SW480 (cell line): ENCODE data around the gene CHMP6.

Source experiments
- DNase-seq: peaks from one replicate; pipeline ENCODE4 v3.0.0-alpha.2; 2016; ENCODE audit warnings: low spot score

Gene CHMP6

DNA sequence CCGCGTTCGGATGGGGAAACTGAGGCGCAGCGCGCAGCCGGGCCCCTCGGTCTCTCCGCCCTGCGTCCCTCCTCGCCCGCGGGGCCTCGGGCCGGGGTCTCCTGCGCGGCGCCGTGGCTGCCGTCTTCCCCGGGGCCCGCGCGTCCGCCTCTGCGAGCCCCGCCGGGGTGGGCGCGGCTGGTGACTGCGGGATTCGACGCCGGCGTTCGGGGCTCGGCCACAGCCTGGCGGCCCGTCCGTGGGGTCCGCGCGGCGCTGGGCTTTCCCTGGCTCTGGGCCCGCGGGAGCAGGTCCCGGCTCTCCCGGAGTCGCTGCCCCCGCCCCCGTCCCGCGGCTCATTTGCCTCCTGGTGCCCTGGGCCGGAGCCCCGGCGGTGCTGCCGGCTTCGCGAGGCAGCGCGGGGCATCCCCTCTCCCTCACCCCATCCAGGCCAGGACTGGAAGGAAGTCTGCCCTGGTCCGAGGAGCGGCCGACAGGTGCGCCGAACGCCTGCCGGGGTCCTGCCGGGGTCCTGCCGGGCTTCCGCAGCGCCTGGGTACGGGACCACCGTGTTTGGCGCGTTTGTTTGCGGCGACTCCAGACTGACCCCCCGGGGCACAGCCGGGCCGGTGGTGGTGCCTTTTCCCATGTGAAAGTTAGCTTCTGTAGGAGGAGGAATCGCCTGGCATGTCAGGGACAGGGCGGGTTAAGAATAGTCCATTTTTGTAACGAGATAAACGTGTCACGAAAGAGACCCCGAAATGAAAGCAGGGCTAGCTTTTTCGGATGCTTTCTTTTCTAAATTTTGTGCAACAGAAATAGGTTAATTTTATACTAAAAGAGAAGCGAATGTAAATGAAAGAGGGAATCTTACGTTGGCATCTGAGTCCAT is 671 bp downstream of the CHMP6 start:
- no peak for DNase-seq

DNA sequence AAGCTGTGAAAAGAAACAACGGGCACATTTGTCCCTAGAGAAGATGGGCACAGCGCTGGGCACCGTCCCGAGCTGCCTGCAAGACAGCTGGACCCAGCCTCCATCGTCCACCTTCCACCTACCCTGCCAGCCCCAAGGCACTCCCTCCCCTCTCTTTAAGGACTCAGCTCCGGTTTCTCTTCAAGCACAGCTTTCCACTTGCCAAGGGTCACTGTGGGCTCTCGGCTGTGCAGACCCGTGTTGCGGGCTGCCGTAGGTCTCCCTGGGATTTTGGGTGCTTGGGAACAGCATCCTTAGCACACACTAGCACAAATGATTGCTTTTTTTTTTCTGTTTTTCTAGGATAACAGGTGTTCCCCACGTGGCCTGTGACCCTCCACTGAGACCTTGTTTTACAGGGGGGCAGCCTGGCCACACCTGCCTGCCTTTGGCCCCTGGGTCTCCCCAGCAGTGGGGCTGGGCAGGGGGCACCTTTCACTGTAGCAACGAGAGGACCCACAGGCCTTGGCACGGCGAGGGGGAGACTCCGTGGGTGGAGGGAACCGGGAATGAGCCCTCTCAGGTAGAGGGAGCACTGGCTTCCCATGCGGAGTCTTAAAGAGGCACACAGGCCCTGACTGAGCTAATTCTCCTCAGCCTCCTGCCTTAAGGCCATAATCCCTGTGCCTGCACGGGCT is 1.4 kb downstream of the CHMP6 start:
- no peak for DNase-seq

DNA sequence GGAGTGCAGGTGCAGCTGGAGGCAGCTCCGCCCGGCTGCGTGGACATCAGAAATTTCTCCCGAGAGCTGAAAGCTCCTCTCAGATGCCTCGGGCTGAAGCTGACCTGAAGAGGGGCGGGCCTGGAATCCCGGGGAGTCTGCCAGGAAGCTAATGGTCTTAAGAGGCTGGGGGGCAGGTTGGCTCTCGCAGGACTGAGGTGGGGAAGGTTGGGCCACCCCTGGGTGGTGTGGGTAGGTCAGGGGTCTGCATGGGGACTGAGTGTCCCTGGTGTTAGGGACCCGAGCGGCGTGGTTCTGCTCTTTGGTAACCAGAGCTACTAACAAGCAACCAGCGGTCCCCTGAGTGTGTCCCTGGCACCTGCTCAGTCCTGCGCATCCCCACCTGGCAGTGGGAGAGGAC is 3.5 kb downstream of the CHMP6 start:
- no peak for DNase-seq

DNA sequence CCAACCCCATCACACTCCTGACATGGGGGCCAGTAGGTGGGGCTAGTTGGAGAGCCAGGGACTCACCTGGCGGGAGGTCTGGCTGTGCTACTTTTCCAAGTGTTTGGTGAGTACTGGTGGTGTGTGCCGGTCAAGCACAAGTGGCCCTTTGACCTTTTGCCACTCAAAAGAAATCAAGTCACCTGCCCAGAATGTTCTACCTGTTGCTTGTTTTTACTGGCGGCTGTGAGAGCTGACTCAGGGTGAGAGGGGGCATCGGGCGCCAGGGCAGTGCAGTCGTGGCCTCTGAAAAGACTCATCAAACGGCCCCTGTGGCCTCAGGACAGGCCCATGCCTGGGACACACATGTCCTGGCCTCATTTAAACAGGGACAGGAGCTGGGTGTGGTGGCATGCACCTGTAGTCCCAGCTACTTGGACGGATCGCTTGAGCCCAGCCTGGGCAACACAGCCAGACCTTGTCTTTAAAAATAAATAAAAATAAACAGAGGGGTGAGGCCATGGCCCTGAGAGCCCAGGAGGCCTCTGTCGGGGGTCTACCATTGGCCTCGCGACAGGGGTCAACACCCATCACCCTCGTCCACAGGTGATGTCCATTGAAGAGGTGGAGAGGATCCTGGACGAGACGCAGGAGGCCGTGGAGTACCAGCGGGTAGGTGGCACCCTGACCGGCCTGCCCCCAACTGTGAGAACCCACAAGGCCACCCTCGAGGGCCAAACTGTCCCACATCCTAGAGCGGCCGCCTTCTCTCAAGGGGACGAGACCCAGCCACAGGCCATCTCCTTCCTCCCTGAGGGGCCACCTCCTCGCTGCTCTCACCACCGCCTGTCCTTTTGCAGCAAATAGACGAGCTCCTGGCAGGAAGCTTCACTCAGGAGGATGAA is 5.0 kb downstream of the CHMP6 start:
- DNase-seq = no peak

DNA sequence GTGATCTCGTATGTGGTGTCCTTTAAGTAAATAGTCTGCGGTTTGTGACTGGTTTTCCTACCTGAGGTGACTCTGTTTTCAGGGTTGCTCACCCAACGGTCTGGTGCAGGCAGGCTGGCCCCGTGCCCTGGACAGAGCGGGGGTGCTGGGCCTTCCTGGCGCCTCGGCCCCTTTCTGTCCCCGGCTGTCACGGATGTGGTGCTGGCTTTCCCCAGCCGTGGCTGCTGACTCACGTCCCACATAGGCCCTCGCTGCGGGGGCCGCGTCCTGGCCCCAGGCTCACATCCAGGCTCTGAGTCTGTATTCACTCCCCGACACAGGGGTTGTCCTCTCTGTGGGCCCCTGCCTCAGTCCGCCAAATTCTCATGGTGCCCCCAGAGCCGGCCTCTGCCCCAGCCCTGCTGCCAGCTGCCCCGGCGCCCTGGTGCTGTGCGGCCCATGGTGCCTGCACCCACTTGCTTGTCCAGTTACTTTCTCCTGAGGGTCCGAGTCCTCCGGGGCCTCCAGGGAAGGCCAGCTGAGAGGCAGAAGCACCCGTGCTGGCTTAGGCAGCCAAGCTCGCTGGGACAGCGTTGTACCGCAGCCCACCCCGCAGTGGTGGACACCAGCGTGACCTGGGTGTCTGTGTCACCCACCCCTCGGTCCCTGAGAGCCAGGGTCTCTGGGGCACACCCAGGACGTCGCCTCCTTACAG is 5.9 kb downstream of the CHMP6 start:
- no peak for DNase-seq

DNA sequence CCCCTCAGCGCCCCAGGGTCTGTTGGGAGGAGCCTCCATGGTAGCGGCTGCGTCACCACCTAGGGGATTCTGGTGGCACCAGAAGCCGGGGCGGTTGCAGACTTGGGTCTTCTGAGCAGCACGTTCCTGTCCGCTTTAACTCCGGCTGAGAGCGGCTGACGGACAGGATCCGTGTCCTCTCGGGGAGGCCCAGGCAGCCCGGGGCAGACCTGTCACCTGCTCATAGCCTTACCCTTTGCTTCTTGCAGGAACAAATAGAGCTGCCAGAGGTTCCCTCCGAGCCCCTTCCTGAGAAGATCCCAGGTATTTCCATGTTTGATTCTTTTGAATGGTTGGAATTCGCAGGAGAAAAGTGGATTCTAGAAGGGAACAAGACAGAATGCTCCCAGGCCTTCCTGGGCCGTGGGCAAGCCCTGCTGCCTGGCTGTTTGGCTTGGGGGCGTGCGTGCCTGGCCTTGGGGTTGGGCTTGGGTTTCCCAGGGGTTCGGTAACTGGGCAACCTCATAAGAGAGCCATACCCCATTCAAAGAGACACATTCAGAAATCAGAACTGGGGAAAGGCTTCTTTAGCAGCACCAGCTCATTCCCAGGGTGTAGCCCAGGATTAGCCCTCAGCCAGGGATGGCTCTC is 6.6 kb downstream of the CHMP6 start:
- DNase-seq = no peak

DNA sequence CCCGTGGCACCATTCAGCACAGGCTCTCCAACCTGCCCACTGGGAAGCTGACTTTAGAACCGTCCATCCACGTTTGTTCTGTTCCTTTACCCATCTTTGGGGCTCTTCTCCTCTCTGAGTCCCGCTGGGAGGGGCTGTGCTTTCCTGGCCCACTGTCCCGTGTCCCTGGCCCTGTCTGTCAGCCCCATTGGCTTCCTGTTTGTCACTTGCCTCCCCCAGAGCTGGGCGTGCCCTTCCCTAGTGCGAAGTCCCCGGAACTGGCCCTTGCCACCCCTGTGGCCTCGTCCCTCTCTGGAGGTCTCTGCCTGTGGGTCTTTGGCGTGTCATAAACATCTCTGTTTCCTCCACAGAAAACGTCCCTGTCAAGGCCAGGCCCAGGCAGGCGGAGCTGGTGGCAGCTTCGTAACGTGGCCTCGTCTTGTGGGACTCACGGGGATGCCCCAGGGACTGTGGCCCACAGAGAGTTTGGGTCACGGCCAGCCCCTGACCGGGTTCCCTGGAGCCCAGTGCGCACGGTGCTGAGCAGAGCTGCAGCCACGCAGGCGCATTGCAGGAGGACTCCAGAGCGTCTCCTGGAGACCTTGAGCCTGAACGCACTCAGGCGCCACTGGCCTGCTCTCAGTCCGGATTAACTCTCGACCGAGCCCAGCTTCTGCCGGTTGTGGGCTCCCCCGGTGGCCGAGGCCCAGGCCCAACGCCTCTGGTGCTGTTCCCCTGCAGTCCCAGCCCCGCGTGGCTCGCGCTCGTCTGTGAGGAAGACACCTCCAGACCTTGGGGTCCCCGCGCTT is 7.3 kb downstream of the CHMP6 start:
- DNase-seq = no peak

DNA sequence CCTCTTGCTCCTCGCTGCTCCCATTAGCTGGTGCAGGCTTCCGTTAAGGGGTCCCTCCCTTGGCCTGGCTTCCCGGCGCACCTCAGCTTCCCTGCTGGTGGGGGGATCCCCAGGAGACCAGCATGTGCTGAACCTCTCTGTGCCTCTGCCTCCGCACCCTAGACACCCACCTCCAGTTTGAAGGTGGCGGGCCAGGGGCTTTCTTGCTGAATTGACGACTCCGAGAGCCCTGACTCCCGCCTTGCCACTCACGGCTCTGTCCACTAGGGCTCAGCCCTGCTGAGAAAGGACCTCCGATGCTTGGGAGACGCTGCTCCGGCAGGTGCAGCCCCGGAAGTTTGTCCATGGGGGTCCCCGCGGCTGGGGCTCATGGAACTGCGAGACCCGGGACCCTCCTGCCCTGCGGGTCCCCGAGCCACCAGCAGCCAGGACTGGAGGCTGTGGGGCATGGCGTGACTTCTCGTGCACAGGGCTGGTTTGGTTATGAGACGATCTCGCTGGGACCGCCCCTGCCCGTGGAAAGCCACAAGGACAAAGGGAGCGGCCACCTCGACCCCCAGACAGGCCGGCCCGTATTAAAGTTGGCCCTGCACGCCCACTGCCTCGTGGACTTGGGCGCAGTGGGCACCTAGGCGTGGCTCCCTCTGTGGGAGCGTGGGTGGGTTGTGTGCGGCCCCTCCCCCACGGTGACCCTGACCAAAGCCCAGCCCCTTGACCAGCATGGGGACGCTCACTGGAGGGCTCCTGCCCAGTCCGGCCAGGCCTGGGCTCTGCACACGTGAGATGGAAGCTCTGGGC is 8.1 kb downstream of the CHMP6 start:
- no peak for DNase-seq

DNA sequence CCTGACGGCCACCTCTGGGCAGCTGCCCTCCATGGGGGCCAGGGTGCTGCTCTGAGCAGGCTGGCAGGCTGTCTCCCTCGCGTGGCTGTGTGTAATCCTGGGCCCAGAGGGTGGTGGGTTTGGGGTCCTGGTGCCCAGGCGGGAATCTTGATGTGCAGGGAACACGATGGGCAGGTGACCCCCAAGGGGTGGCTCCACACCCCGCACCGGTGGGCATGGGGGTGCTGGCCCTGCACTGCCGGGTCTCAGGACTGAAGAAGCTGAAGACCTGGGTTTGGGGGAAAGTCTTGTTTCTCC is 8.6 kb downstream of the CHMP6 start:
- no peak for DNase-seq

DNA sequence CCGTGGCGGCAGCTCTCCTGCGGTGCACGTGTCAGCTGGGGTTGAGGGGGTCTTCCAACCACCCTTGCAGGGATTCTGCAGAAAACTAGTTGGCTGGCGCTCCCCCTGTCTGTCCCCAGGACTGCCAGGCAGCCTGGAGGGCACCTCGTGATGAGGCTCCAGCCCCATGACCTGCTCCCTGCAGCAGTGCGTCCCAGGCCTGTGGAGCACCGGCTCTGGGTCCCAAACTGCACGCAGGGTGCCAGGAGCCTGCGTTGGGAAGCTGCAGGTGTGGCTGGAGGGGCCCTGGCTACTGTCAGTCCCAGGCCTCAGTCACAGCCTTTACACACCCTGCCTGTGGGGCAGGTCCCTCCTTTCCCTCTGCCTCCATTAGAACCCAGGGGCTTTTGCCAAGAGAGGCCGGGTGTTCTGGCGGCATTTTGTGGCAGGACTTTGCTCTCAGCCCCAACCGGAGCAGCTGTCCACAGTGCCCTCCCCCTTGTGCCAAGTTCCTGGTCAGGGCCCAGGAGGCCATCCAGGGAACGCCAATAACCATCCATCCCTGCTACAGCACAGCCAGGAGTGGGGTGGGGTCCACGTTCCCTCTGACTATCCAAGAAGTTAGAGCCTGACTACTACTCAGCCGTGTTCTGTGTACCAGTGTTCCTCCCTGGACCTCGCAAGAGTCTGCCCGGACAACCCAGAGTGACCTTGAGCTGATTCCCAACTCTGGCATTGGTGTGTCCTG is 9.2 kb downstream of the CHMP6 start:
- DNase-seq = no peak

DNA sequence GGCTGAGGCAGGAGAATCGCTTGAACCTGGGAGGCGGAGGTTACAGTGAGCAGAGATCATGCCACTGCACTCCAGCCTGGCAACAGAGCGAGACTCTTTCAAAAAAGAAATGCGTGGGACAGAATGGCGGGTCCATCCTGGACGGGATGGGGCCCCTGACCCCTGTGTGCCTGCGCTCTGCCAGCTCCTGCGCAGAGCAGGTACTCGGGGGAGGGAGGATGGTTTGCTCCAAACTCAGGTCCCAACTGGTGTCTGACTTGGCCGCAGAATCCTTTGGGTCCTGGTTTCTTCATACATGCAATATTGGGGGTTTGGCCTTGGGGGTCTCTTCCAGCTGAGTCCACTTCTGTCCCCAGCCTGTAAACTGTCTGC is 10.4 kb downstream of the CHMP6 start:
- no peak for DNase-seq

DNA sequence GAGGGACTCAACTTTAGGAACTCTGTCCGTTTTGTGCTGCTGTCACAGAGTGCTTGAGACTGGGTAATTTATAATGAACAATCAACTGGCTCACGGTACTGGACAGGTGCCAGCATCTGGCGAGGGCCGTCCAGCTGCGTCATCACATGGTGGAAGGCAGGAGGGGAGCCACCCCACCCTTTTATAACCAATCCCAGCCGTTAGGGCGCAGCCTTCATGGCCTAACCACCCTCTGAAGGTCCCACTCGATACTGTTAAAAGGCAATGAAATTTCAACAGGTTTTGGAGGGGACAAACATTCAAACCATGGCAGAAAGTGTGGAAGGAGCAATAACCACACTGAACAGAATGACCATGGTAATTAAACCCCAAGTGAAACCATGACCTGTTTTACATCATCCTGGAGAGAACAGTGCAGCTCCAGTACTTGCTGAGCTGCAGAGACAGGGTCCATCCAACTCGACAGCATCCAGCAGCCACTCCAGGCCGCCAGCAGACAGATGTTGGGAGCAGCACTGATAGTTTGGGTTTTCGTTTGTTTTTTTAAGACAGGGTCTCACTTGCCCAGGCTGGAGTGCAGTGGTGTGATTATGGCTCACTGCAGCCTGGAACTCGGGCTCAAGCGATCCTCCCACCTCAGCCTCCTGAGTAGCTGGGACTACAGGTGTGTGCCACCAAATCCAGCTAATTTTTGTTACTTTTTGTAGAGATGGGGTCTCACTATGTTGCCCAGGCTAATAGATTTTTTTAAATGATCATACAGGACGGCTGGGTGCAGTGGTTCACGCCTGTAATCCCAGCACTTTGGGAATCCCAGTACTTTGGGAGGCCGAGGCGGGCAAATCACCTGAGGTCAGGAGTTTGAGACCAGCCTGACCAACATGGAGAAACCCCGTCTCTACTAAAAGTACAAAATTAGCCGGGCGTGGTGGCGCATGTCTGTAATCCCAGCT is 11.0 kb downstream of the CHMP6 start:
- peak; percentile 68 for DNase-seq

DNA sequence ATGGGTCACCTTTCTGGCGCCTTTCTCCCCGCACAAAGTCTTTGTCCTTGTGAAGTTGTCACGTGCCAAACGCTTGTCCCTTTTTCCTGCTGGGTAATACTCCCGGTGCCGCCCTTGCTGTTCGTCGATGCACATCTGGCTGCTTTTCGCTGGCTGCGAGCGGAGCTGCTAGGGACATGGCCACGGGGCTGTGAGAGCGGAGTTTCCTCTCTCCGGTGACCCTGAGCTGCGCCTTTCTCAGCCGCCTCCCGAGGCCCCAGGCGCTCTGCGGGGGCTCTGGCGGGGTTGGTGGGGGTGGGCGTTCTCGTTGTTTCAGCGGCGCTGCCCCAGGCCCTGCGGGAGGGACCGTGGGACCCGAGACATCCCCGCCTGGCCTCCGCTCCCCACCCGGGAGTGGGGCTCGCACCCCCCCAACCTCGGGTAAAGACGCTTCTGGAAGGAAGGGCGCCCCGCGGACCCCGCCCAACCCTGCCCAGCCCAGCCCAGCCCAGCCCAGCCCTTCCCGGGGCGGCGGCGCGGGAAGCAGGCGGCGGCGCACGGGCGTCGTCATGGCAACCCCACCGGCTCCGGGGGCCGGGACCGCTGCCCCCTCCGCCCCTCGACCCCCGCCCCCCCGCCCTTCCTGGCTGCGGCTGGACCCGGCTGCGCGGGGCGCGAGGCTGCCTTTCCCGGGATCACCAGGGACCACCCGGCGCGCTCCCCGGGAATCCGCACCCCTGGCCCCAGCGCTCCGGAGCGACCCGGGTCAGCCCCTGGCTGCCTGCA is 12.3 kb downstream of the CHMP6 start:
- DNase-seq = no peak

DNA sequence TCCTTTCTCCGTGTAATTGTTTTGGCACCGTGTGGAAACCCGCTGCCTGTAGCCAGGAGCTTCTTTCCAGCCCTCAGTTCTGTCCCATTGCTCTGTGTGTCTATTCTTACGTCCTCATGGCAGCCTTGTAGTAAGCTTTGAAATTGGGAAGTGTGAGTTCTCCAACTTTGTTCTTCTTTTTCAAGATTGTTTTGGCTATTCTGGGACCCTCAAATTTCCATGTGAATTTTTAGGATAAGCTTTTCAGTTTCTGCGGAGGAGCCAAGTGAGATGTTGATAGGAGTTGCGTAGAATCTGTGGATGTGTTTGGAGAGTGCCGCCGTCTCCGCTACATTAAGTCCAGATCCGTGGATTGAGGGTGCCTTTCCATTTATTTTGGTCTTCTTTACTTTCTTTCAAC is 15.2 kb downstream of the CHMP6 start:
- no peak for DNase-seq

DNA sequence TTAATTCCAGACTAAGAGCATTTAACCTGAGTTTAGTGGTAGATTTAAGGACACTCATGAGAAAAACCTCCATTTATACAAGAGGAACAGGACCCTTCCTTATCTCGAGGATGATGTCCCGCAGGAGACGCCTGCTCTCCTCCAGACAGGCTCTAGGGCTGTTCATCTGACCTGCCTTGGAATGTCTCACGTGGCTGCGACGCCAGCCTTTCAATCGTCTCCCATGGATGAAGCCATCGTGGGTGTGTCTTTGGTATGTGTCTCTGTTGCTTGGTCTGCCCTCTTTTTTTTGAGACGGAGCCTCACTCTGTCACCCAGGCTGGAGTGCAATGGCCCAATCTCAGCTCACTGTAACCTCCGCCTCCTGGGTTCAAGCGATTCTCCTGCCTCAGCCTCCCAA is 16.5 kb downstream of the CHMP6 start:
- DNase-seq = no peak

DNA sequence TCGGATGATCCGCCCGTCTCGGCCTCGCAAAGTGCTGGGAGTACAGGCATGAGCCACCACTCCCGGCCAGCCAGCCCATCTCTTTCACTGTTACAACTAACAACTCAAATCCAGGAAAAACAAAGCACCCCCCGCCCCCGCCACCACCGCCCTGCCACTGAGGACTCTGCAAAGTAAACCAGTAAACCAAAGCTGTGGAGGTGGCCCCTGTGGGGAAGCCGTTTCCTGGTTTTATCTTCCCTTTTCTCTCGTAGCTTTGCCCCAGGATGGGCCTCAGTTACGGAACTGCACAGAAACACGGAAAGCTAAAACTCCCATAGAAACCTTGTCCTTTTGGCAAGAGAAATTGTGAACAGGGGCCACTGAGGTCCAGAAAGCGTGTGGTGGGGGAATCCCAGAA is 17.5 kb downstream of the CHMP6 start:
- no peak for DNase-seq

DNA sequence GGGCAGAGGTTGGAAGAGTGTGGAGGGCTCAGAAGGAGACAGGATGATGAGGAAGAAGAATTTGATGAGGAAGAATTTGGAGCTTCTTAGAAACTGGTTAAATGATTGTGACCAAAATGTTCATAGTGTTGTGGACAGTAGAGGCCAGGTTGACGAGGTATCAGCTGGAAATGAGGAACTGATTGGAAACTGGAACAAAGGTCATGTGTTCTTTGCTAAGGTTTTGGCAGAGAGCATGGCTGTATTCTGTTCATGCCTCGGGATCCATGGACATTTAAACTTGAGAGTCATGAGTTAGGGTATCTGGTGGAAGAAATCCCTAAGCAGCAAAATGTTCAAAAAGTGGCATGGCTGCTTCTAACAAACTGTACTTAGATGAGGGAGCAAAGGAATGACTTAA is 19.3 kb downstream of the CHMP6 start:
- DNase-seq = no peak

DNA sequence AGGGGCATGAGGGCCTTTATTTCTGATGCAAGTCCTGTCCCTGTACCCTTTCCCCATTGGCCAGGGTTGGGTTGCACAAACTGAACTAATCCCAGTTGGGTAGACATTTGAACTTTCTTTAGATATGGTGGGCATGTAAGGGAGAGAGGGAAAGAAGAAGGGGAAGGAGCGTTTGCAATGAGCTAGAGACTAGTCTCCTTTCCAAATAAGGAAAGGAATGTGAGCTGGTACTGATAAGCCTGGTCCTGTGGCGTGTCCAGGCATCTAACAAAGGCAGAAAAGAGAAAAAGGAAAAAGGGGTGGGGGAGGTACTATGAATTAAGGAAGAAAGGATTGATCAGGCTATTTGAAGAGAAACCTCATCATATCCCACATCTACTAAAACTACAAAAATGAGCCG is 20.3 kb downstream of the CHMP6 start:
- no peak for DNase-seq
